ENCODE measurements around the gene PCDHB15. TPM values are rescaled to one million over a fixed set of nuclear protein-coding genes. Genes with fewer than 3 reads are reported as not detected.
A peak's percentile ranks its signal among the peaks of the same experiment; 100 is the strongest.
"Not testable (repeated sequence)": the region's sequence is repeated elsewhere in the genome, so short reads cannot be mapped to it uniquely, and the experiment has no call there.

PCDHB15 gene
- total RNA-seq, 1 experiment from 2014 or later = not detected

DNA sequence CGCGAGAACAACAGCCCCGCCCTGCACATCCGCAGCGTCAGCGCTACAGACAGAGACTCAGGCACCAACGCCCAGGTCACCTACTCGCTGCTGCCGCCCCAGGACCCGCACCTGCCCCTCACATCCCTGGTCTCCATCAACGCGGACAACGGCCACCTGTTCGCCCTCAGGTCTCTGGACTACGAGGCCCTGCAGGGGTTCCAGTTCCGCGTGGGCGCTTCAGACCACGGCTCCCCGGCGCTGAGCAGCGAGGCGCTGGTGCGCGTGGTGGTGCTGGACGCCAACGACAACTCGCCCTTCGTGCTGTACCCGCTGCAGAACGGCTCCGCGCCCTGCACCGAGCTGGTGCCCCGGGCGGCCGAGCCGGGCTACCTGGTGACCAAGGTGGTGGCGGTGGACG, 29.7 kb upstream of the PCDHB15 start:
- H3K9me3 Mint-ChIP-seq (ENCODE audit: unreplicated experiment) = peaks cover 29% of the 10 kb centered on the region
- H3K4me3 ChIP-seq (ENCODE audit: low read depth, low read length) = not testable (repeated sequence)

DNA sequence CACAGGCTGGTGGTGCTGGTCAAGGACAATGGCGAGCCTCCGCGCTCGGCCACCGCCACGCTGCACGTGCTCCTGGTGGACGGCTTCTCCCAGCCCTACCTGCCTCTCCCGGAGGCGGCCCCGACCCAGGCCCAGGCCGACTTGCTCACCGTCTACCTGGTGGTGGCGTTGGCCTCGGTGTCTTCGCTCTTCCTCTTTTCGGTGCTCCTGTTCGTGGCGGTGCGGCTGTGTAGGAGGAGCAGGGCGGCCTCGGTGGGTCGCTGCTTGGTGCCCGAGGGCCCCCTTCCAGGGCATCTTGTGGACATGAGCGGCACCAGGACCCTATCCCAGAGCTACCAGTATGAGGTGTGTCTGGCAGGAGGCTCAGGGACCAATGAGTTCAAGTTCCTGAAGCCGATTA, 29.2 kb upstream of the PCDHB15 start:
- H3K4me3 Mint-ChIP-seq (ENCODE audit: unreplicated experiment); H3K4me1 ChIP-seq; BruUV-seq (replicated peaks); DNase-seq; H3K4me3 ChIP-seq (ENCODE audit: low read depth, low read length); H3K4me1 Mint-ChIP-seq (ENCODE audit: low read depth, unreplicated experiment); intact Hi-C loops (cut with micrococcal nuclease; ENCODE audit: unreplicated experiment); H3K27me3 ChIP-seq (replicated peaks; ENCODE audit: control insufficient read depth, insufficient read depth, low read length); H3K36me3 ChIP-seq (ENCODE audit: control insufficient read depth, insufficient read depth, low read length); CTCF ChIA-PET; H3K36me3 Mint-ChIP-seq (ENCODE audit: insufficient read depth, unreplicated experiment); POLR2A ChIA-PET; H3K27me3 Mint-ChIP-seq (ENCODE audit: insufficient read depth, unreplicated experiment); H3K9me3 ChIP-seq; H3K27ac Mint-ChIP-seq (ENCODE audit: unreplicated experiment): not testable (repeated sequence)
- H3K9me3 Mint-ChIP-seq (ENCODE audit: unreplicated experiment) = peaks cover 33% of the 10 kb centered on the region

More for the DNA sequence above, 29.7 kb upstream of the PCDHB15 start:
- H3K27me3 ChIP-seq (replicated peaks; ENCODE audit: control insufficient read depth, insufficient read depth, low read length); CTCF ChIA-PET; H3K9me3 ChIP-seq; H3K4me3 Mint-ChIP-seq (ENCODE audit: unreplicated experiment); BruUV-seq (replicated peaks); H3K36me3 ChIP-seq (ENCODE audit: control insufficient read depth, insufficient read depth, low read length); H3K4me1 ChIP-seq; H3K27ac Mint-ChIP-seq (ENCODE audit: unreplicated experiment); H3K4me1 Mint-ChIP-seq (ENCODE audit: low read depth, unreplicated experiment); H3K36me3 Mint-ChIP-seq (ENCODE audit: insufficient read depth, unreplicated experiment); H3K27me3 Mint-ChIP-seq (ENCODE audit: insufficient read depth, unreplicated experiment); DNase-seq; POLR2A ChIA-PET: not testable (repeated sequence)
- intact Hi-C loops (cut with micrococcal nuclease; ENCODE audit: unreplicated experiment) = loop anchor here (2.0 kb wide), 1 partner anchor 37 kb away; no protein-coding TSS in a partner anchor

DNA sequence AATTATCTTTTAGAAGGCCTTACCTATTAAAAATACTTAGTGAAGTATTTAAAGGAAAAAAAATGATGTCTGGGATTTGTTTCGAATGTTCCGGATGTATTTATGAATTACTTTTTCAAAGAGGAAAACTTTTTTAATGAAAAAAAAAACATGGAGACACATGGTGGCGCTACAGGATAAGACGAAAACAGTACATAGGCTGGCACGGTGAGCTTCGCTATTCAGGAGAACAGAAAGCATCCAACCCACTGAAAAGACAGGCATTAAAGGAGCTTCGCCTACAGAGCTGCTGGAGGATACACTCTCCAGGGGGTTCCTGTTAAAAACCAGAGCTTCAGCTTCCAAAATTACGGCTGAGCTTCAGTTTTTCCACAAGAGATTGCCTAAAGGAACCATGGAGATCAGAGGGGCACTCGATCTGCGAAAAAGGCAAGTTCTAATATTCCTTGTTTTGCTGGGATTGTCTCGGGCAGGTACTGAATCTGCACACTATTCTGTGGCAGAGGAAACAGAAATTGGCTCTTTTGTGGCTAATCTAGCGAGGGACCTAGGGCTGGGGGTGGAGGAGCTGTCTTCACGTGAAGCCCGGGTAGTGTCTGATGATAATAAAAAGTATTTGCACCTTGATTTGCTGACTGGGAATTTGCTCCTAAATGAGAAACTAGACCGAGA, 21.9 kb upstream of the PCDHB15 start, which contains the start of gene PCDHB14:
Gene PCDHB14 (plus strand): TSS at position 232 of the 672 bp plus-strand sequence. CDS start 163 bp downstream, at position 395.
- no peaks in the 10 kb centered on the region for H3K36me3 ChIP-seq (ENCODE audit: control insufficient read depth, insufficient read depth, low read length)
- no peaks in the 10 kb centered on the region for H3K27me3 Mint-ChIP-seq (ENCODE audit: insufficient read depth, unreplicated experiment)
- no peaks in the 10 kb centered on the region for H3K4me1 ChIP-seq
- H3K36me3 Mint-ChIP-seq (ENCODE audit: insufficient read depth, unreplicated experiment) = no peaks in the 10 kb centered on the region
- H3K9me3 Mint-ChIP-seq (ENCODE audit: unreplicated experiment) = peaks cover 39% of the 10 kb centered on the region
- TF ChIP-seq, protein P1, sequence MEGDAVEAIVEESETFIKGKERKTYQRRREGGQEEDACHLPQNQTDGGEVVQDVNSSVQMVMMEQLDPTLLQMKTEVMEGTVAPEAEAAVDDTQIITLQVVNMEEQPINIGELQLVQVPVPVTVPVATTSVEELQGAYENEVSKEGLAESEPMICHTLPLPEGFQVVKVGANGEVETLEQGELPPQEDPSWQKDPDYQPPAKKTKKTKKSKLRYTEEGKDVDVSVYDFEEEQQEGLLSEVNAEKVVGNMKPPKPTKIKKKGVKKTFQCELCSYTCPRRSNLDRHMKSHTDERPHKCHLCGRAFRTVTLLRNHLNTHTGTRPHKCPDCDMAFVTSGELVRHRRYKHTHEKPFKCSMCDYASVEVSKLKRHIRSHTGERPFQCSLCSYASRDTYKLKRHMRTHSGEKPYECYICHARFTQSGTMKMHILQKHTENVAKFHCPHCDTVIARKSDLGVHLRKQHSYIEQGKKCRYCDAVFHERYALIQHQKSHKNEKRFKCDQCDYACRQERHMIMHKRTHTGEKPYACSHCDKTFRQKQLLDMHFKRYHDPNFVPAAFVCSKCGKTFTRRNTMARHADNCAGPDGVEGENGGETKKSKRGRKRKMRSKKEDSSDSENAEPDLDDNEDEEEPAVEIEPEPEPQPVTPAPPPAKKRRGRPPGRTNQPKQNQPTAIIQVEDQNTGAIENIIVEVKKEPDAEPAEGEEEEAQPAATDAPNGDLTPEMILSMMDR (IDR thresholded peaks at IDR 0.05; ENCODE audit: insufficient read depth in 1 of 2, low read depth in 1 of 2, low read length in 1 of 2, severe bottlenecking in 1 of 2, unreplicated experiment in 1 of 2) = peak; percentile 21 to 29
- peak within 1 kb of the TSS; percentile 58 for H3K4me3 Mint-ChIP-seq (ENCODE audit: unreplicated experiment)
- peak within 1 kb of the TSS; percentile 32 for H3K4me3 ChIP-seq (ENCODE audit: low read depth, low read length)
- ChIA-PET CTCF (interaction anchor here (0.6 to 1.5 kb wide), 7 partner anchors 97 to 369 kb away, joined by 4 to 11 read pairs (median 5); partner anchors contain the start of genes PCDHGA10, PCDHGB5 and TAF7), POLR2A (interaction anchor here (0.9 kb wide), 1 partner anchor 97 kb away, joined by 3 read pairs; no protein-coding TSS in a partner anchor)
- BruUV-seq (replicated peaks) = no TSS peak
- no peaks in the 10 kb centered on the region for H3K27me3 ChIP-seq (replicated peaks; ENCODE audit: control insufficient read depth, insufficient read depth, low read length)
- peak in 1 of 2 experiments; percentile 28 for DNase-seq
- intact Hi-C loops (cut with micrococcal nuclease; ENCODE audit: unreplicated experiment) = loop anchor here (1.0 kb wide), 3 partner anchors 302 to 341 kb away; no protein-coding TSS in a partner anchor
- H3K4me1 Mint-ChIP-seq (ENCODE audit: low read depth, unreplicated experiment) = no peaks in the 10 kb centered on the region
- H3K27ac Mint-ChIP-seq (ENCODE audit: unreplicated experiment) = no peak within 1 kb of the TSS
- H3K9me3 ChIP-seq = peaks cover 5% of the 10 kb centered on the region; the same call in 1 of the 2 replicates

DNA sequence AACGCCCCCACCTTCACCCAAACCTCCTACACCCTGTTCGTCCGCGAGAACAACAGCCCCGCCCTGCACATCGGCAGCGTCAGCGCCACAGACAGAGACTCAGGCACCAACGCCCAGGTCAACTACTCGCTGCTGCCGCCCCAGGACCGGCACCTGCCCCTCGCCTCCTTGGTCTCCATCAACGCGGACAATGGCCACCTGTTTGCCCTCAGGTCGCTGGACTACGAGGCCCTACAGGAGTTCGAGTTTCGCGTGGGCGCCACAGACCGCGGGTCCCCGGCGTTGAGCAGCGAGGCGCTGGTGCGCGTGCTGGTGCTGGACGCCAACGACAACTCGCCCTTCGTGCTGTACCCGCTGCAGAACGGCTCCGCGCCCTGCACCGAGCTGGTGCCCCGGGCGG, 20.4 kb upstream of the PCDHB15 start:
- H3K36me3 Mint-ChIP-seq (ENCODE audit: insufficient read depth, unreplicated experiment); POLR2A ChIA-PET; H3K4me1 ChIP-seq; H3K4me3 Mint-ChIP-seq (ENCODE audit: unreplicated experiment); H3K4me1 Mint-ChIP-seq (ENCODE audit: low read depth, unreplicated experiment); H3K36me3 ChIP-seq (ENCODE audit: control insufficient read depth, insufficient read depth, low read length); H3K27me3 ChIP-seq (replicated peaks; ENCODE audit: control insufficient read depth, insufficient read depth, low read length); BruUV-seq (replicated peaks); CTCF ChIA-PET; DNase-seq; intact Hi-C loops (cut with micrococcal nuclease; ENCODE audit: unreplicated experiment); H3K27me3 Mint-ChIP-seq (ENCODE audit: insufficient read depth, unreplicated experiment); H3K9me3 ChIP-seq; H3K27ac Mint-ChIP-seq (ENCODE audit: unreplicated experiment); H3K4me3 ChIP-seq (ENCODE audit: low read depth, low read length): not testable (repeated sequence)
- H3K9me3 Mint-ChIP-seq (ENCODE audit: unreplicated experiment) = peaks cover 40% of the 10 kb centered on the region

DNA sequence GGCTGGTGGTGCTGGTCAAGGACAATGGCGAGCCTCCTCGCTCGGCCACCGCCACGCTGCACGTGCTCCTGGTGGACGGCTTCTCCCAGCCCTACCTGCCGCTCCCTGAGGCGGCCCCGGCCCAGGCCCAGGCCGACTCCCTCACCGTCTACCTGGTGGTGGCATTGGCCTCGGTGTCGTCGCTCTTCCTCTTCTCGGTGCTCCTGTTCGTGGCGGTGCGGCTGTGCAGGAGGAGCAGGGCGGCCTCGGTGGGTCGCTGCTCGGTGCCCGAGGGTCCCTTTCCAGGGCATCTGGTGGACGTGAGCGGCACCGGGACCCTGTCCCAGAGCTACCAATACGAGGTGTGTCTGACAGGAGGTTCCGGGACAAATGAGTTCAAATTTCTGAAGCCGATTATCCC, 19.8 kb upstream of the PCDHB15 start:
- not testable (repeated sequence) for H3K27ac Mint-ChIP-seq (ENCODE audit: unreplicated experiment)

More for the DNA sequence above, 19.8 kb upstream of the PCDHB15 start:
- H3K9me3 ChIP-seq; H3K27me3 Mint-ChIP-seq (ENCODE audit: insufficient read depth, unreplicated experiment); H3K4me3 ChIP-seq (ENCODE audit: low read depth, low read length); H3K36me3 ChIP-seq (ENCODE audit: control insufficient read depth, insufficient read depth, low read length); BruUV-seq (replicated peaks); POLR2A ChIA-PET; DNase-seq; H3K27me3 ChIP-seq (replicated peaks; ENCODE audit: control insufficient read depth, insufficient read depth, low read length); H3K4me1 Mint-ChIP-seq (ENCODE audit: low read depth, unreplicated experiment); intact Hi-C loops (cut with micrococcal nuclease; ENCODE audit: unreplicated experiment); CTCF ChIA-PET; H3K36me3 Mint-ChIP-seq (ENCODE audit: insufficient read depth, unreplicated experiment); H3K4me3 Mint-ChIP-seq (ENCODE audit: unreplicated experiment); H3K4me1 ChIP-seq: not testable (repeated sequence)
- H3K9me3 Mint-ChIP-seq (ENCODE audit: unreplicated experiment) = peaks cover 34% of the 10 kb centered on the region

Data from Caco-2 (cell line).